IMR-90 (cell line): Measurements from ENCODE around the gene RUFY1. TPM values are rescaled to one million over a fixed set of nuclear protein-coding genes. Genes with fewer than 3 reads are reported as not detected.
"Not testable (repeated sequence)": the region's sequence is repeated elsewhere in the genome, so short reads cannot be mapped to it uniquely, and the experiment has no call there.

Source experiments
- ATAC-seq: fragments of 200-7000 bp; cut with Tn5 transposase; 2 replicates; pipeline ENCODE4 v1.9.1; 2020; ENCODE audit warnings: low read depth, mild to moderate bottlenecking, moderate library complexity
- BruUV-seq: library from RNA; stranded (reverse); fragments of 400-500 nt; replicated peaks from 2 replicates; lab custom pipeline; 2021; lab: Mats Ljungman, UMichigan
- CTCF ChIA-PET: fragments of 300-600 bp; formaldehyde crosslinking; extraction: SDS; loops from one replicate; lab custom pipeline; 2021; ENCODE audit warnings: antibody characterized with exemption; lab: Yijun Ruan, JAX
- POLR2A ChIA-PET: fragments of 300-600 bp; sonication (Branson Sonifier 250); formaldehyde crosslinking; loops from one replicate; lab custom pipeline; 2022; ENCODE audit warnings: antibody characterized with exemption; ENCODE audit not compliant: unreplicated experiment; lab: Charles Lee
- DNase-seq: peaks from one replicate; pipeline ENCODE4 v3.0.0; 2013
- H2AFZ ChIP-seq: replicated peaks from 2 replicates; pipeline ENCODE3; 2013; ENCODE audit warnings: low read length, mild to moderate bottlenecking; ENCODE audit not compliant: poor library complexity
- H2AK5ac ChIP-seq: 2 replicates; pipeline ENCODE4 v1.6.1; 2013; ENCODE audit warnings: low read depth, low read length, inconsistent platforms
- H2AK9ac ChIP-seq: replicated peaks from 2 replicates; pipeline ENCODE3; 2013; ENCODE audit warnings: mild to moderate bottlenecking, low read depth, low read length, moderate library complexity; ENCODE audit not compliant: poor library complexity
- H2BK120ac ChIP-seq: 2 replicates; pipeline ENCODE4 v1.6.1; 2013; ENCODE audit warnings: low read depth, low read length, inconsistent platforms
- H2BK15ac ChIP-seq: 3 replicates; pipeline ENCODE4 v1.6.1; 2013; ENCODE audit warnings: low read depth, low read length, inconsistent platforms
- H2BK20ac ChIP-seq: 2 replicates; pipeline ENCODE4 v1.6.1; 2013; ENCODE audit warnings: low read depth, mild to moderate bottlenecking, inconsistent platforms, low read length, moderate library complexity
- H2BK5ac ChIP-seq: 2 replicates; pipeline ENCODE4 v1.6.1; 2013; ENCODE audit warnings: mild to moderate bottlenecking, low read depth, low read length, inconsistent platforms; ENCODE audit not compliant: poor library complexity, severe bottlenecking
- H3K14ac ChIP-seq: replicated peaks from 2 replicates; pipeline ENCODE4 v1.6.1; 2013; ENCODE audit warnings: low read depth, low read length, inconsistent platforms
- H3K18ac ChIP-seq: 2 replicates; pipeline ENCODE4 v1.6.1; 2013; ENCODE audit warnings: low read depth, low read length, control low read depth
- H3K23ac ChIP-seq: 2 replicates; pipeline ENCODE4 v1.6.1; 2013; ENCODE audit warnings: low read depth, low read length, inconsistent platforms
- H3K27ac ChIP-seq: 2 replicates; pipeline ENCODE4 v1.5.1; 2013; ENCODE audit warnings: mild to moderate bottlenecking, control low read depth, low read length; ENCODE audit not compliant: insufficient read depth
- H3K27me3 ChIP-seq: 2 replicates; pipeline ENCODE4 v1.6.1; 2013; ENCODE audit warnings: low read length; ENCODE audit not compliant: control insufficient read depth, insufficient read depth
- H3K36me3 ChIP-seq: 2 replicates; pipeline ENCODE4 v1.6.1; 2013; ENCODE audit warnings: low read length, mixed read lengths; ENCODE audit not compliant: control insufficient read depth, insufficient read depth
- H3K4ac ChIP-seq: 2 replicates; pipeline ENCODE4 v1.6.1; 2013; ENCODE audit warnings: low read depth, low read length, inconsistent platforms
- H3K4me1 ChIP-seq: 2 replicates; pipeline ENCODE4 v1.6.1; 2013; ENCODE audit warnings: low read length, mixed read lengths; ENCODE audit not compliant: control insufficient read depth, insufficient read depth
- H3K4me2 ChIP-seq: 2 replicates; pipeline ENCODE4 v1.6.1; 2013; ENCODE audit warnings: low read depth, mild to moderate bottlenecking, control low read depth, low read length, moderate library complexity
- H3K4me3 ChIP-seq: 2 replicates; pipeline ENCODE4 v1.5.1; 2013; ENCODE audit warnings: low read depth, mild to moderate bottlenecking, control low read depth, low read length, moderate library complexity; ENCODE audit not compliant: insufficient read depth
- H3K56ac ChIP-seq: 2 replicates; pipeline ENCODE4 v1.6.1; 2013; ENCODE audit warnings: low read length, inconsistent platforms; ENCODE audit not compliant: insufficient read depth; ENCODE audit errors: extremely low read depth
- H3K79me1 ChIP-seq, 2 experiments: 2 replicates each; pipeline ENCODE4 v1.6.1; 2013; ENCODE audit warnings: low read length in 2 of 2, inconsistent platforms in 1 of 2, low read depth in 1 of 2
- H3K9ac ChIP-seq: 2 replicates; pipeline ENCODE4 v1.6.1; 2013; ENCODE audit warnings: low read depth, low read length, control low read depth
- H3K9me1 ChIP-seq: 2 replicates; pipeline ENCODE4 v1.6.1; 2013; ENCODE audit warnings: low read length, inconsistent platforms; ENCODE audit not compliant: insufficient read depth
- H3K9me3 ChIP-seq: 2 replicates; pipeline ENCODE4 v1.6.1; 2013; ENCODE audit warnings: low read length; ENCODE audit not compliant: control insufficient read depth, insufficient read depth
- H4K20me1 ChIP-seq: 2 replicates; pipeline ENCODE4 v1.6.1; 2013; ENCODE audit warnings: low read length, inconsistent platforms; ENCODE audit not compliant: insufficient read depth
- H4K5ac ChIP-seq: 2 replicates; pipeline ENCODE4 v1.6.1; 2013; ENCODE audit warnings: mild to moderate bottlenecking, low read depth, low read length, control low read depth
- H4K8ac ChIP-seq, 2 experiments: 2 replicates each; pipeline ENCODE4 v1.6.1; 2013; ENCODE audit warnings: low read depth in 2 of 2, low read length in 2 of 2, control low read depth in 1 of 2, inconsistent platforms in 1 of 2
- H4K91ac ChIP-seq: 2 replicates; pipeline ENCODE4 v1.6.1; 2013; ENCODE audit warnings: low read depth, low read length, inconsistent platforms; ENCODE audit not compliant: insufficient read depth
- FOS ChIP-seq: fragments of 150-350 bp; IDR thresholded peaks from 2 replicates; pipeline ENCODE4 v1.6.1; 2016; ENCODE audit warnings: low read depth, low read length
- MAFK ChIP-seq: IDR thresholded peaks from 2 replicates; pipeline ENCODE4 v1.6.1; 2012; ENCODE audit warnings: low read depth, low read length, improper control_type of control experiment
- SMC3 ChIP-seq: fragments of 150-350 bp; IDR thresholded peaks from 2 replicates; pipeline ENCODE4 v1.6.1; 2016; ENCODE audit warnings: low read depth, mild to moderate bottlenecking, antibody characterized with exemption, low read length, moderate library complexity
- WGBS, 2 experiments: methylation state at CpG; one replicate each; pipeline versions ENCODE4 v1.1.5 to v1.1.7; 2013; ENCODE audit warnings: missing lambda C conversion rate in 2 of 2; ENCODE audit not compliant: insufficient read length in 1 of 2; ENCODE audit errors: extremely low coverage in 2 of 2; 5-methylcytosine and 5-hydroxymethylcytosine counted together
- dilution Hi-C: fragments of 300-500 bp; cut with HindIII; formaldehyde crosslinking; loops from one replicate; pipeline ENCODE4 v1.14.3; 2018; ENCODE audit warnings: low sequenced_read_pairs; ENCODE audit not compliant: unreplicated experiment
- in situ Hi-C: fragments of 300-500 bp; cut with MboI; formaldehyde crosslinking; loops from 3 replicates; pipeline ENCODE4 v1.14.3; 2019; ENCODE audit warnings: low sequenced_read_pairs, inconsistent platforms, mixed read lengths
- intact Hi-C: fragments of 100-400 bp; cut with micrococcal nuclease; formaldehyde crosslinking; loops from 2 replicates; pipeline ENCODE4 v1.10.0; 2022
- polyA plus RNA-seq, 3 experiments: library from polyadenylated mRNA; depleted of rRNA; stranded (reverse); fragments of >200 nt; gene quantifications; 2 replicates each; pipeline ENCODE4 v1.2.3, GENCODE V29; 2012; ENCODE audit warnings: low replicate concordance in 1 of 3
- total RNA-seq: library from RNA; depleted of rRNA; stranded (reverse); fragments of >200 nt; gene quantifications from 2 replicates; pipeline ENCODE4 v1.2.3, GENCODE V29; 2012

RUFY1 gene
- total and polyA plus RNA-seq, 2 of the 4 experiments (the other 2 are of a cell fraction) = 19.5 to 21.8 TPM

GRCh38 chr5:179648410-179648809, 98.1 kb downstream of the RUFY1 start:
- no peak overlapping the region for H3K14ac ChIP-seq
- no peak overlapping the region for H3K4me2 ChIP-seq
- H3K4me1 ChIP-seq = no peaks in the 10 kb centered on the region
- no peak overlapping the region for H3K27ac ChIP-seq
- H3K9me3 ChIP-seq = no peaks in the 10 kb centered on the region
- no peaks in the 10 kb centered on the region for H3K36me3 ChIP-seq
- intact Hi-C loops (no loop called here), dilution Hi-C loops (no loop called here), in situ Hi-C loops (no loop called here)
- H3K23ac ChIP-seq = no peak overlapping the region
- WGBS, 2 experiments = 48% methylated on average over 3 of the region's 9 CpGs; no CpG with 5 or more reads in 1 of the 2 experiments
- CTCF ChIA-PET = no interaction called here
- no peak overlapping the region for H2BK120ac ChIP-seq
- H4K91ac ChIP-seq = no peak overlapping the region
- H2BK20ac ChIP-seq = no peak overlapping the region
- H3K18ac ChIP-seq = no peak overlapping the region
- H2BK5ac ChIP-seq = no peak overlapping the region
- H2BK15ac ChIP-seq = no peak overlapping the region
- no peak overlapping the region for H4K8ac ChIP-seq
- peaks cover 11% of the 10 kb centered on the region for H3K27me3 ChIP-seq
- BruUV-seq = no TSS peak
- no peak overlapping the region for H3K56ac ChIP-seq
- no peaks in the 10 kb centered on the region for H4K20me1 ChIP-seq
- DNase-seq (no peak), ATAC-seq (no peak)
- no peak overlapping the region for H2AFZ ChIP-seq
- POLR2A ChIA-PET = no interaction called here
- H2AK9ac ChIP-seq = no peak overlapping the region
- no peak for TF ChIP-seq MAFK
- TF ChIP-seq FOS = no peak
- no peak for TF ChIP-seq SMC3
- no peak overlapping the region for H3K9ac ChIP-seq
- H3K4me3 ChIP-seq = no peak overlapping the region
- H2AK5ac ChIP-seq = no peak overlapping the region
- no peaks in the 10 kb centered on the region for H3K79me1 ChIP-seq
- no peak overlapping the region for H3K4ac ChIP-seq
- no peak overlapping the region for H4K5ac ChIP-seq
- no peaks in the 10 kb centered on the region for H3K9me1 ChIP-seq

GRCh38 chr5:179649166-179649703, 98.9 kb downstream of the RUFY1 start:
- H4K5ac ChIP-seq, H3K79me1 ChIP-seq, H3K36me3 ChIP-seq, POLR2A ChIA-PET, dilution Hi-C loops, intact Hi-C loops, H2BK15ac ChIP-seq, H3K9me1 ChIP-seq, H2AK5ac ChIP-seq, H2BK120ac ChIP-seq, BruUV-seq, H4K20me1 ChIP-seq, H4K8ac ChIP-seq, in situ Hi-C loops, ATAC-seq, CTCF ChIA-PET, H3K9ac ChIP-seq, H4K91ac ChIP-seq, H3K23ac ChIP-seq, H3K14ac ChIP-seq, H3K27ac ChIP-seq, H2AFZ ChIP-seq, H3K4me2 ChIP-seq, H3K18ac ChIP-seq, H3K4me1 ChIP-seq, H3K27me3 ChIP-seq, H2BK20ac ChIP-seq, H2AK9ac ChIP-seq, H3K9me3 ChIP-seq, H3K56ac ChIP-seq, DNase-seq, H3K4me3 ChIP-seq, H2BK5ac ChIP-seq, H3K4ac ChIP-seq: not testable (repeated sequence)
- WGBS, 2 experiments = no CpG with 5 or more reads among the region's 10 CpGs
